Uterus (tissue), 2 donors: ENCODE results near the gene PRR27.

Source experiments
- POLR2A ChIP-seq, 2 donors: fragments of 450-650 bp; IDR thresholded peaks; one replicate each; pipeline ENCODE4 v1.6.1; 2016; ENCODE audit warnings: antibody characterized with exemption in 2 of 2, mild to moderate bottlenecking in 1 of 2, moderate library complexity in 1 of 2
- TF ChIP-seq, protein P1 (sequence below), 4 experiments: fragments of 200-600 bp in 2 of 4; fragments of 450-650 bp in 2 of 4; sonication (generic) in 2 of 4; IDR thresholded peaks; one replicate each; pipeline ENCODE4 v1.5.1; 2016 to 2019; ENCODE audit warnings: antibody characterized with exemption in 4 of 4, mild to moderate bottlenecking in 2 of 4, moderate library complexity in 1 of 4

DNA sequence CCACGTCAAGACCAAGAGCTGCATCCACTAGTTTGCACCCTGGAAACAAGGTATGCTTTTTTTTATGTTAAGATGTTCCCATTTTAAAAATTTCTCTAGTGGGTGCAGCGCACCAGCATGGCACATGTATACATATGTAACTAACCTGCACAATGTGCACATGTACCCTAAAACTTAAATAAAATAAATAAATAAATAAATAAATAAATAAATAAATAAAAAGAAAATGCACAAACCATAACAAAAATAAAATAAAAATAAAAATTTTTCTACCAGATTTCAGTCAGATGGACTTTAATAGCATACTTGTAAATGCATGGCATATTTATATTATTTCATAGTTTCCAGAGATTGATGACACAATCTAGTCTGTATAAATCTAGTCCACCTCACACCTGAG is 1.9 kb upstream of the PRR27 start:
- TF ChIP-seq, protein P1, sequence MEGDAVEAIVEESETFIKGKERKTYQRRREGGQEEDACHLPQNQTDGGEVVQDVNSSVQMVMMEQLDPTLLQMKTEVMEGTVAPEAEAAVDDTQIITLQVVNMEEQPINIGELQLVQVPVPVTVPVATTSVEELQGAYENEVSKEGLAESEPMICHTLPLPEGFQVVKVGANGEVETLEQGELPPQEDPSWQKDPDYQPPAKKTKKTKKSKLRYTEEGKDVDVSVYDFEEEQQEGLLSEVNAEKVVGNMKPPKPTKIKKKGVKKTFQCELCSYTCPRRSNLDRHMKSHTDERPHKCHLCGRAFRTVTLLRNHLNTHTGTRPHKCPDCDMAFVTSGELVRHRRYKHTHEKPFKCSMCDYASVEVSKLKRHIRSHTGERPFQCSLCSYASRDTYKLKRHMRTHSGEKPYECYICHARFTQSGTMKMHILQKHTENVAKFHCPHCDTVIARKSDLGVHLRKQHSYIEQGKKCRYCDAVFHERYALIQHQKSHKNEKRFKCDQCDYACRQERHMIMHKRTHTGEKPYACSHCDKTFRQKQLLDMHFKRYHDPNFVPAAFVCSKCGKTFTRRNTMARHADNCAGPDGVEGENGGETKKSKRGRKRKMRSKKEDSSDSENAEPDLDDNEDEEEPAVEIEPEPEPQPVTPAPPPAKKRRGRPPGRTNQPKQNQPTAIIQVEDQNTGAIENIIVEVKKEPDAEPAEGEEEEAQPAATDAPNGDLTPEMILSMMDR (IDR thresholded peaks at IDR 0.05), result no peak
- no peak for TF ChIP-seq POLR2A (IDR thresholded peaks at IDR 0.05)
